HG03159 (cell line): ENCODE measurements around the gene HNRNPA0.
"Not testable (repeated sequence)": the region's sequence is repeated elsewhere in the genome, so short reads cannot be mapped to it uniquely, and the experiment has no call there.

Experiments
- ATAC-seq: cut with Tn5 transposase; IDR thresholded peaks from one replicate; pipeline ENCODE4 v1.9.1; 2021; ENCODE audit warnings: mild to moderate bottlenecking, moderate library complexity; ENCODE audit not compliant: unreplicated experiment

HNRNPA0 gene

DNA sequence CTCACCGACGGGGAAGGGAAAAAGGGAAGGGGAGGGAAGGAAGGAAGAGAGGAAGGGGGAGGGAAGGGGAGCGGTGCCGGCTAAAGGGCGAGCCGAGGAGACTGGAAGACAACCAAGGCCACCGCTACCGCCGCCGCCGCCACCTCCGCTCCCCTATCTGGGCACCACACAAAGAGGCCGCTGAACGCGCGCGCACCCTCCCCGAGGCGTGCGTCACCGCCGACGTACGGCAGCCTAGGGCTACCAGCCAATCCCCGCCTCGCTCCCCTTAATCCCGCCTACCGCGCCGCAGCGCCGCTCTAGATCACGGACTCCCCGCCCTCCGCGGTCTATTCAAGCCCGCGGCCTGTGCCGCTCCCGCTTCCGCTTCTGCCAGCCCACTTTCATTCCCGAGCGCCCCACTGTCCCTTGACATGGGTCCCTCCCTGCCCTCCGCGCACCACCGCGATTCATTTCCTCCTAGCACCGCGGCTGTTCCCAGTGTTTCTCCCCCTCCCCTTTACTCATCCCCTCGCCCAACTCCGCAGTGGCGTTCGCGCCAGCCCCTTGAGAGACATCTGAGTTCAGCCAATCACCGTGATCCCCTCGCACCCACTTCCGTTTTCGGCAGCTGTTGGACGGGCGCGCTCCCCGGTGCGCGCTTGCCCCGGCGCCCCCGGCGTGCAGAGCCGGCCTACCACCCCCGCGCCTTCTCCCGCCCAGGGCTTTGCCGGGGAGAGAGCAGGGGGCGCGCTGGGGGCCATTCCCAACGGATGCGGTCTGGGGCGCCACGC lies at the start of gene HNRNPA0:
TSS of gene HNRNPA0 (minus strand) at position 176 of the 773 bp plus-strand sequence. CDS start 297 bp downstream, outside the sequence.
- ATAC-seq = peak; percentile 72

GRCh38 chr5:137802282-137803210 lies 48.4 kb upstream of the HNRNPA0 start:
- no peak for ATAC-seq

- no peak for ATAC-seq
Observed at GRCh38 chr5:137800700-137801411, 46.7 kb upstream of the HNRNPA0 start.

GRCh38 chr5:137796279-137796678 lies 42.1 kb upstream of the HNRNPA0 start:
- no peak for ATAC-seq

GRCh38 chr5:137794863-137795262 lies 40.7 kb upstream of the HNRNPA0 start:
- no peak for ATAC-seq

DNA sequence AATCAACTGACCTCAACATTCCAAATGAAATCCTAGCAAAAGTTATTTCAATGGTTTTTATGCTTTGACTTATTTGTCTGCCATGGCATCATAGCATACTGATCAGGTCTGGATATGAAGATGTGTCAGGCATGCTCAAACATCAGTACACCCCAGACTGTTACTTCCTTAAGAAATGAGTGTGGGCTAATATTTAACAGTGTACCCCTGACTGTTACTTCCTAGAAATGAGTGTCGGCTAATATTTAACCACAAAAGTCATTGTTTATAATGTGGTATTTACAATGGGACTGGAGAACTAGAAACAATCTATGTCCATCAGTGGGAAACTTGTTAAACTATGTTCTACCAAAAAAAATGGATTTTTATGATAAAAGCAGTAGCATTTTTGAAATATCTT lies 38.1 kb upstream of the HNRNPA0 start:
- ATAC-seq = no peak

GRCh38 chr5:137791799-137792198 lies 37.6 kb upstream of the HNRNPA0 start:
- no peak for ATAC-seq

DNA sequence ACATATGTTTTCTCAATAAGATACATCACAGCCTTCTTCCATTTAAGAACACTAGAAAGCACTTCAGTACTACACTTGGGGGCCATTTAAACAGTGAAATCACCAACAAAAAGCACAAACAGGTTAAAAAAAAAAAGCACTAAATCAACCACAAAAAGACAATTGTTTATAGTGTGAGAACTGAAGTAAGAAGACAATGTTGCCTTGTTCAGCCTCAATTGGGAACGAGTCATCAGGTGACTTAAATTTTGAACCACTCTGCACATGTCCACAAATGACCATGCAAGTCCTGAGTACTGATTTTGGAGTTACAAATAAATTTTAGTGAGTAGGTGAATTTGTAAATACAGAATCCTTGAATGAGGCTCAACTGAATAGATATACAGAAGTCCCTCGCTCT lies 37.2 kb upstream of the HNRNPA0 start:
- no peak for ATAC-seq

GRCh38 chr5:137788560-137788959 lies 34.4 kb upstream of the HNRNPA0 start:
- ATAC-seq = not testable (repeated sequence)

DNA sequence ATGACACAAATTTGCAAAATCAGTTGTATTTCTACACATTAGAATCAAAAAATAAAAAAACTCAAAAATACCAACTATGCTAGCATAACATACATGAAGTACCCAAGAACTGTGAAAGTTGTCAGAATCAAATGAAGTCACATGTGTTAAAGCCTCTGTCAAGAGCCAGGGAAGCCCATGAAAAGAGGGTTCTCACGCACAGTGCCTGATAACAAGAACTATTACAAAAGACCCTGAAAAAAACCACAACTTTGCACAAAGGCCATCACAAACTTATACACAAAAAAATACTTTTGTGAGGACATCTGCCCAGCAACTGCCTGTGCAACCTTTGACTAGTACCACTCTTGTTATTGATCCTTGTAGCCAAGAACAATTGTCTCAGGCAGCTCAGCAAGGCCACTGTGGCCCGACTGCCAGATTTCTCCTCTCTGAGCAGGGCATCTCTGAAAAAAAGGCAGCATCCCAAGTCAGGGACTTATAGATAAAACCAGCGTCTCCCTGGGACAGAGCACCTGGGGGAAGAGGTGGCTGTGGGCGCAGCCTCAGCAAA lies 28.9 kb upstream of the HNRNPA0 start:
- no peak for ATAC-seq

DNA sequence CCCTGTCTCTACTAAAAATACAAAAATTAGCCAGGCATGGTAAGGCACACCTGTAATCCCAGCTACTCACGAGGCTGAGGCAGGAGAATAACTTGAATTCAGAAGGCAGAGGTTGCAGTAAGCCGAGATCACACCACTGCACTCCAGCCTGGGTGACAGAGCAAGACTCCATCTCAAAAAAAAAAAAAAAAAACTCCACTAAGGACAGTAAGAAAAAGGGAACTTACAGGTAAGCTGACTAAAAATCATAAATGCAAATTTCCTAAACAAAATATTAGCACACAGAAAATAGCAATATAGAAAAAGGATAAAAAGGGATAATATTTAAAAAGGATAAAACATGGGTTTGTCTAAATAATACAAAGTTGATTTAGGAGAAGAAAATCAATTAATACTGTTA lies 27.9 kb upstream of the HNRNPA0 start:
- ATAC-seq = no peak

GRCh38 chr5:137778772-137779564 lies 24.8 kb upstream of the HNRNPA0 start:
- no peak for ATAC-seq

DNA sequence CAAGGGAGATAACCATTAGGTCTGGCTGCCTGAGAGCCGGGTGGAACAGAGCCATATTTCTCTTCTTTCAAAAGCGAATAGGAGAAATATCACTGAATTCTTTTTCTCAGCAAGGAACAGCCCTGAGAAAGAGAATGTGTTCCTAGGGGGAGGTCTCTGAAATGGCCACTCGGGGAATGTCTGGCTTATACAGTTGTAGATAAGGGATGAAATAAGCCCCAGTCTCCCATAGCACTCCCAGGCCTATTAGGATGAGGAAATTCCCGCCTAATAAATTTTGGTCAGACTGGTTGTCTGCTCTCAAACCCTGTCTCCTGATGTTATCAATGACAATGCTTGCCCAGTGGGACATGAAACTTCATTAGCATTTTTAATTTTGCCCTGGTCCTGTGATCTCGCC lies 13.8 kb upstream of the HNRNPA0 start:
- ATAC-seq = not testable (repeated sequence)

- ATAC-seq = no peak
Observed at GRCh38 chr5:137761566-137761965, 7.4 kb upstream of the HNRNPA0 start.

GRCh38 chr5:137760719-137761516 lies 6.8 kb upstream of the HNRNPA0 start:
- ATAC-seq = no peak

DNA sequence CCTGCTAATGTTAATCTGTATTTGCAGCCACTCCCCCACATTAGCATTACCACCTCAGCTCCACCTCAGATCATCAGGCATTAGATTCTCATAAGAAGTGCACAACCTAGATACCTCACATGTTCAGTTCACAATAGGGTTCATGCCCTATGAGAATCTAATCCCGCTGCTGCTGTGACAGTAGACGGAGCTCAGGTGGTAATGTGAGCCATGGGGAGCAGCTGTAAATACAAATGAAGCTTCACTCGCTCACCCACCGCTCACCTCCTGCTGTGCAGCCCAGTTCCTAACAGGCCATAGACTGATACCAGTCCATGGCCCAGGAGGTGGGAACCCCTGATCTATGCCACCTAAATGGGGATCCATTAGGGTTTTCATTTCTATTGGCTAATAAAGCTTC lies 6.1 kb upstream of the HNRNPA0 start:
- ATAC-seq = no peak

GRCh38 chr5:137758715-137759306 lies 4.6 kb upstream of the HNRNPA0 start:
- peak; percentile 38 for ATAC-seq

DNA sequence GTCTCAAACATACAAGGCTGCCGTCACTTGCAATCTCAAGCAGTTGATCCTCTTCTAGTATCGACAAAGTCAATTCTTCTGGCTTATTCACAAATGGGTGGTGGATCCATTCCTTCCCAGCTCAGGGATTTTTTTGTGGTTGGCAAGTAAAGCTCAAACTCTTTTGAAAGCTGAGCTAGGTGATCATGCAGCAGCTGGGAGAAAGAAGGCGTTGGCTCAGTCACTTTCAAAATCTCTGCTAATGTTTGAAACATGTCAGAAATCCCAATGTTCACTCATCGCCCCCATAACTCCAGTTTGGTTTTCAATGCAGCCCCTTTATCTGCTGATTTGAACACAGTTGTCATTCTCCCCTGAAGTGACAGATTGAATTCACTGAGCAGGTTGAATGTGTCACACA lies 4.0 kb upstream of the HNRNPA0 start:
- no peak for ATAC-seq

- ATAC-seq = no peak
Observed at GRCh38 chr5:137757634-137758033, 3.5 kb upstream of the HNRNPA0 start.
